Effector memory CD4-positive, alpha-beta T cell (primary cell): ENCODE measurements around the gene ALDH1A1.

ENCODE experiments used
- DNase-seq, 3 donors: peaks; one replicate each; pipeline ENCODE4 v3.0.0-alpha.2; 2020
- H3K27ac ChIP-seq: 2 replicates; pipeline ENCODE4 v1.7.0; 2013; ENCODE audit warnings: mild to moderate bottlenecking, low read length, moderate library complexity; ENCODE audit not compliant: insufficient read depth, poor library complexity, severe bottlenecking
- H3K27me3 ChIP-seq: replicated peaks from 2 replicates; pipeline ENCODE4 v1.7.0; 2013; ENCODE audit warnings: mild to moderate bottlenecking, low read length; ENCODE audit not compliant: insufficient read depth, control insufficient read depth, poor library complexity, severe bottlenecking
- H3K36me3 ChIP-seq: 2 replicates; pipeline ENCODE4 v1.7.0; 2013; ENCODE audit warnings: mild to moderate bottlenecking, low read length, moderate library complexity; ENCODE audit not compliant: control insufficient read depth, insufficient read depth
- H3K4me1 ChIP-seq: 2 replicates; pipeline ENCODE4 v1.7.0; 2013; ENCODE audit warnings: low read length, mild to moderate bottlenecking; ENCODE audit not compliant: control insufficient read depth, insufficient read depth, poor library complexity, severe bottlenecking
- H3K4me3 ChIP-seq: 2 replicates; pipeline ENCODE4 v1.7.0; 2013; ENCODE audit warnings: low read length, low read depth, mild to moderate bottlenecking; ENCODE audit not compliant: insufficient read depth, poor library complexity, severe bottlenecking
- H3K9me3 ChIP-seq: 2 replicates; pipeline ENCODE4 v1.7.0; 2013; ENCODE audit warnings: mild to moderate bottlenecking, low read length, moderate library complexity; ENCODE audit not compliant: control insufficient read depth

Gene ALDH1A1

DNA sequence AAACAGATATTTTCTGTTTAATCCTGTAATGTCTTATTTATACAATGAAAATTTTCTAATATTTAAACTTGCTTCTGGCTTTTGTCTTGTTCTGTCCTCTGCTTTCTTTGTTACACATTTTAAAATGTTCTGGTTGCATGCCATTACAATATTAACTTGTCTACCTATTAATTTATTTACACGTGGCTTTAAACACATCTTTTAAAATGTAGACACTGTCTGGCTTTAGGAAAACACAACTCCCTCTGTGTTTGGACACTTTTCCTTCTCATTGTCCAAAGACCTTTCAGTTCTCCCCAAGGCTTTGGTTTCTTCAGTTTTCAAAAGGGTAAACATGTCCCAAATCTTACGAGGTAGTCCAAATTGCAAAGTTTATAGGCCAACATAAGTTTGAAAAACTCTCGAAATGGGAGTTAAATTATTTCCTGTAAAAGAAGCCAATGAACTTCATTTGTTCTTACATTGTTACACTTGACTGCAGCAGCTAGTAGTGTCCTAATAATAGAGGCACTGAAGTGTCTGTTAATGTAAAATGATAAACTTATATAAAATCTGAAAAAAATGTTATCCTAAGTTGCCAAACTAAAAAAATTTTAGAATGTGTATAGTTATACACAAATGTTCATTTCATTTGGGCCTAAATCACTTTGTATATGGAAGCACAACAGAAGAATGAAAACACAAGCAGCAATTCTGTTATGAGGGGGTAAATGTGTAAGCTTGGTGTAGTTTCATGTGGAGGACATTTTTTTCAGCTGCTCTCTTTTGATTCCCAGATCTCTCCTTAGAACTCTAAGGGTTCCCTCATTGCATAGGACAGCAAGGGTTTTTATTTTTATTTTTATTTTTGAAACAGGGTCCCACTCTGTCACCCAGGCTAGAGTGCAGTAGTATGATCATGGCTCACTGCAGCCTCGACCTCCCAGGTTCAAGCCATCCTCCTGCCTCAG, 53.8 kb downstream of the ALDH1A1 start:
- no peaks in the 10 kb centered on the region for H3K4me1 ChIP-seq
- no peak overlapping the region for H3K4me3 ChIP-seq
- DNase-seq, result no peak
- H3K36me3 ChIP-seq, result no peaks in the 10 kb centered on the region
- no peaks in the 10 kb centered on the region for H3K9me3 ChIP-seq
- H3K27me3 ChIP-seq, result no peaks in the 10 kb centered on the region
- no peak overlapping the region for H3K27ac ChIP-seq

DNA sequence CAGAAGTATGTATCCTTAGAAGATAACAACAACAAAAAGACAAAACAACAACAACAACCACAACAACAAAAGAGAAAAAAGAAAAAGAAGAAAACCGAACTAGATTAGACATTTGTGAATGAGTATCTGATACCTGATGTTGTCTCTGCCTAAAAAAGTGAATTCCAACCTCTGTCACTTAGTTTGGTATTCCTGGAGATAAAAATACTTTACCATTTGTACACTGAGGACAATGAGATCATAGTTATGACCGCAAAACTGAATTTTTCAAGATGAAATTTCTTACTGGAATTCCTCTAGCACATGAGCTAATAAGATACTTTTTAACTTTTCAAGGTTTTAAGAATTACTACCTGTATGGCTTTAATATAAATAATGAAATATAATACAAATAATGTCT, 54.5 kb downstream of the ALDH1A1 start:
- Histone ChIP-seq H3K4me1 (no peaks in the 10 kb centered on the region), H3K36me3 (no peaks in the 10 kb centered on the region), H3K27me3 (no peaks in the 10 kb centered on the region), H3K27ac (no peak overlapping the region), H3K4me3 (no peak overlapping the region), H3K9me3 (no peaks in the 10 kb centered on the region)
- no peak for DNase-seq

DNA sequence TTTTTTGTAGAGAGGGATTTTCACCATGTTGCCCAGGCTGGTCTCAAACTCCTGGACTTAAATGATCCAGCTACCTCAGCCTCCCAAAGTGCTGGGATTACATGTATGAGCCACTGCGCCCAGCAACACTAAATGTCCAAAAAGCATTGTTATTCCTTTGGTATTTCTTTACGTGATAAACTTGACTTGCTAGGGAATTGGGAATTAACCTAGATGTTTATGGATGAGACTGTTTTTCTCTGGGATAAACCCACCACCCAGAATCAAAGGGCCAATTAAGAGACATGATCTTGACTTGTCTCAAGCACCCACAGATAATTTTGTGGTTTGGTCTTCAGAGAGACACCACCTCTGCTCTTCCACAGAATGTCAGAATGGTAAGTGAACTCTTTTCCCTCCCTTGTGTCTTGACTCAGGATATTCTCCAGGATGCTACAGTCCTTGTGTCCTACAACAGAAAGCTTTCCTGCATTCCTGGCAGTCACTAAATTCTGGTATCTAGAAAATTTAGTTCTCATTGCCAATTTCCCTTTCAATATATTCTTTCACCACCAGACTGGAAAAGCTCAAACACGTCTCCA, 55.7 kb downstream of the ALDH1A1 start:
- H3K4me3 ChIP-seq, result no peak overlapping the region

DNA sequence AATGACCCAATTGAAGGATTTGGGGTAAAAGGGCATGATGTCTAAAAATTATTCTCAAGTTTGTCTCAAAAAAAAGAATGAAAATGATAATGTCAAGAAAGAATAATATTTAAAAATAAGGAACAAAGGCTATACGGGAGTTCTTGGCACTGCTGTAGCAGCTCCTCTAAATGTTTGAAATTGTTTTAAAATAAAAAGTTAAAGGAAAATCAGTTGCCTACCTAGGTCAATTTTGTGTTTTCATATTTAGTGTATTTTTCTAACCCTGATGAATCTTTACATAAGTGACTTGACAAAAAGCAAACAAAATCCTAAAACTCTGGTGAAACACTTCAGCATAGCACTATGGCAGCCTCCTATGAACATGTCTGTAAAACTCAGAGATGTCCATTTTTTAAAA, 56.4 kb downstream of the ALDH1A1 start:
- no peak overlapping the region for H3K4me3 ChIP-seq
- no peak for DNase-seq
- H3K27ac ChIP-seq, result no peak overlapping the region
- H3K27me3 ChIP-seq, result no peaks in the 10 kb centered on the region
- H3K9me3 ChIP-seq, result no peaks in the 10 kb centered on the region
- H3K4me1 ChIP-seq, result no peaks in the 10 kb centered on the region
- H3K36me3 ChIP-seq, result no peaks in the 10 kb centered on the region

More for the DNA sequence above, 55.7 kb downstream of the ALDH1A1 start:
- no peaks in the 10 kb centered on the region for H3K36me3 ChIP-seq
- H3K27ac ChIP-seq, result no peak overlapping the region
- no peaks in the 10 kb centered on the region for H3K4me1 ChIP-seq
- DNase-seq, result no peak
- H3K27me3 ChIP-seq, result no peaks in the 10 kb centered on the region
- no peaks in the 10 kb centered on the region for H3K9me3 ChIP-seq

DNA sequence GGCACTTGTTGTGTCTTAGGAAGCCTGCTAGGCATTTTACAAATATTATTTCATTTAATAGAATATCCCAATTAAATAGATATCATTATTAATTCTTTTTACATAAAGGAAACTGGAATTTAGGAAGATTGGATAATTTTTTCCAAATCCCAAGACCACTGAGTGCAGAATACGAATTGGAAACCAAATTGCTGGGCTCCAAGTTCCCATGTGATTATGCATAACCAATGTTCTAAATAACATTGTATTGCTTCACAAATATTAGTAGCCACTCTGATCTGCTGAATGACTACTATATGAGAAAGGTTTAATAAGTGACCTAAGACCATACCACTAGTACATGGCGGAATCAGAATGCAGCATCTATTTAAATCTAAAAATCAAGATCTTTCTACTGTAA, 57.7 kb downstream of the ALDH1A1 start:
- Histone ChIP-seq H3K27ac (no peak overlapping the region), H3K4me3 (no peak overlapping the region), H3K36me3 (no peaks in the 10 kb centered on the region), H3K4me1 (no peaks in the 10 kb centered on the region), H3K27me3 (no peaks in the 10 kb centered on the region), H3K9me3 (no peaks in the 10 kb centered on the region)
- DNase-seq, result no peak

DNA sequence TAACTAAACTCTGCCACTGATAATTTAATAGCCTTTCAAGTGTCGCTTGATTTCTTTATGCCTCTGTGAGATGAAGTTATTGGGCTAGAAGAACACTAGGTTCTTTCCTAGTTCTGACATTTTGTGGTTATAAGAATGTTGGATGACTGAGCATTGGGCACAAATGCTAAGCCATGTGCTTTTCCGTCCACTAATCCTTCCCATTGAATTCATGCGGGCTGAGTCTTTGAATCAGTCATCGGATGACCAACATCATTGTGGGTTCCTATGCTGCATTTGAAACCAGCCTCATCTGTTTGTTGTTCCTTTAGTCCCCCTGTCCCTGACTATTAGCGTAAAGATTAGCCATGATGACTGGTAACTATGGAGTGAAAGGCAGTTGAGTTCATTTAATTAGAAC, 58.5 kb downstream of the ALDH1A1 start:
- Histone ChIP-seq H3K27me3 (no peaks in the 10 kb centered on the region), H3K9me3 (no peaks in the 10 kb centered on the region), H3K4me3 (no peak overlapping the region), H3K36me3 (no peaks in the 10 kb centered on the region), H3K27ac (no peak overlapping the region), H3K4me1 (no peaks in the 10 kb centered on the region)
- DNase-seq, result no peak

DNA sequence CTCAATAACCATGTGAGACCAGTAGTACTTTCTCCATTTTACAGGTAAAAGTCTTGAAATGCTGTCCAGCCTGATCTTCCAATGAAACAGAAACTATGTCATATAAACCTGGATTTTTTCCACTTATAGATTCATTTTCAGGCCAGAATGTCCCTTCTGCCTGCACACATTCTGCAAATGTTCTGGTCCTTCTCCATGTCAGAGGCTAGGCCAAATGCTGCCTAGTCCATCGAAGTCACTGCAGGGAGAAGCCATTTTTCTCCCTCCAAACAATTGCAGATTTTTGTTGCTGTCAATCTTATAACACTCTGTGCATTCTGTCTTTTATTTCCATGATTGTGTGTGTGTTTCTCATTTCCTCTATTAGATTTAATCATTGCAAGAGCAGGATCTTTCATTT, 59.4 kb downstream of the ALDH1A1 start:
- no peak overlapping the region for H3K4me3 ChIP-seq
- H3K4me1 ChIP-seq, result no peaks in the 10 kb centered on the region
- H3K9me3 ChIP-seq, result no peaks in the 10 kb centered on the region
- no peaks in the 10 kb centered on the region for H3K36me3 ChIP-seq
- DNase-seq, result no peak
- H3K27me3 ChIP-seq, result no peaks in the 10 kb centered on the region
- H3K27ac ChIP-seq, result no peak overlapping the region

DNA sequence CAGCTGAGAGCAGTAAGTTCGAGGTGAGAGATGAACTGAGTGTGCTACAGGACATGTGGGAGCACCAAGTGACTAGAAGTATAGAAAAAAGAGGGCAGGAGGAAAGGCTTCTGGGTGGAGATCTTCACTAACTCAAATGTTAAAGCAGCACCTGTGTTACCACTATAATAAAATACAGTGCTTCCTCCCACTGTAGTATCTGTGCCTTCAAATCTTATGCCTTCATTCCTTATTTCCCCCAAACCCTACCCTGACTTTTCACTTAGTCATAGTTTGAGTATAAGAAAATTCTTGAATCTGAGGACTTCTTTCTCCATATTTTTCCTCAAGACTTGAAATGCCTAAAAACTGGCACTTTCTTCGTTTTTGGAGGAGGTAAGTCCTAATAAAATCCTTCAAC, 61.8 kb downstream of the ALDH1A1 start:
- no peak overlapping the region for H3K27ac ChIP-seq
- DNase-seq, result no peak
- no peaks in the 10 kb centered on the region for H3K36me3 ChIP-seq
- no peaks in the 10 kb centered on the region for H3K27me3 ChIP-seq
- H3K4me1 ChIP-seq, result no peaks in the 10 kb centered on the region
- H3K4me3 ChIP-seq, result no peak overlapping the region
- H3K9me3 ChIP-seq, result no peaks in the 10 kb centered on the region

DNA sequence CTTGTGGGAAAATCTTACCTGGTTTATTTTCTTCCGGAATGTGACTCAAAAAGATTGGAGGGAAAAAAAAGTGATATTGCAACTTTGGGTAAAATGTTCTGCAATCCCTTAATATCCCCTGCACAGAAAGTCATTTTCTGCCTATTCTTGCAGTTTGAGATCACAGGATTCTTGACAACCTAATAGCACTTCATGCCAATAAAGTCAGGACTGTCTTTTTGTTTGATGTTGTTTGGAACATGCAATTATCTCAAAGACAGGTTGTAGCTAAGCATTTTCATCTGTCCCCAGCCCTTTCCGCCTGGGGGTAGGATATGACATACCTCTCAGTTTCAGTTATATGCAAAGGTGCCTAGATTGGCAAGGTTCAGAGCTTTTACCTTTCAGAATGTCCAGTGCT, 63.9 kb downstream of the ALDH1A1 start:
- no peak for DNase-seq
- Histone ChIP-seq H3K4me3 (no peak overlapping the region), H3K27me3 (no peaks in the 10 kb centered on the region), H3K36me3 (no peaks in the 10 kb centered on the region), H3K27ac (no peak overlapping the region), H3K9me3 (no peaks in the 10 kb centered on the region), H3K4me1 (no peaks in the 10 kb centered on the region)

DNA sequence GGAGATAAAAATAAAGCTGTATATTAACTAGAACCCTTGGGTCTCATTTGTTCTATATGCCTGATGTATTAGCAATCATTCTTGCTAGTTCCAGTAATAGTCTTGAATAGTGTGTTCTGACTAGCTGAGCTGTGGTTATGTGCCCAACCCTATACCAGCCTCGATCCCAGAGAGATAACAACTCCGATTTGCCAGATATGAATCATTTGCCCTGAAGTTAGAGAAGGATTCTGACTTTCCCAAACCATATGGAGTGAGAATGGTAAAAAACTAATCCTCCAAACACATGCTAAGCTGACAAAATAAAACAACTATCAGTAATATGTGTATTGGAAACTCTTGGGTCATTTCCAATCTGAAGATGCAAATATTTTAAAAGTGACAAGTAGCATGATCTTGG, 64.8 kb downstream of the ALDH1A1 start:
- H3K9me3 ChIP-seq, result no peaks in the 10 kb centered on the region
- no peaks in the 10 kb centered on the region for H3K4me1 ChIP-seq
- no peak for DNase-seq
- no peaks in the 10 kb centered on the region for H3K36me3 ChIP-seq
- H3K4me3 ChIP-seq, result no peak overlapping the region
- H3K27ac ChIP-seq, result no peak overlapping the region
- H3K27me3 ChIP-seq, result no peaks in the 10 kb centered on the region
